ENCODE measurements around the gene ARFGAP2. TPM values are rescaled to one million over a fixed set of nuclear protein-coding genes. Genes with fewer than 3 reads are reported as not detected.
A peak's percentile ranks its signal among the peaks of the same experiment; 100 is the strongest.

Gene ARFGAP2
- total and polyA plus RNA-seq, 9 of the 15 experiments (the other 6 are each of a cell fraction or from before 2014, with no cell fraction given) = 29.1 to 140 (median 90.1) TPM

GRCh38 chr11:47175746-47176327, 842 bp downstream of the ARFGAP2 start (continued):
- no peak for TF ChIP-seq TFAP4 (CRISPR knock-in tag; IDR thresholded peaks at IDR 0.05; ENCODE audit: borderline replicate concordance)
- 0 out of 2 replicates have a peak, but pooled peaks have one; percentile 27 for TF ChIP-seq TCF7 (IDR thresholded peaks at IDR 0.05; ENCODE audit: borderline replicate concordance)

- ChIA-PET POLR2A (interaction anchor here (0.6 to 3.3 kb wide), 6 partner anchors 10 to 205 kb away, joined by 3 to 29 read pairs (median 4); no protein-coding TSS in a partner anchor), CTCF (ENCODE audit: low intra/inter-chr PET ratio) (no interaction called here)
- Histone ChIP-seq H3K9me3 (replicated peaks; ENCODE audit: control insufficient read depth, insufficient read depth, low read depth, low read length) (no peaks in the 10 kb centered on the region), H2AFZ (ENCODE audit: low read depth, low read length) (no peak overlapping the region), H3K27me3 (ENCODE audit: control insufficient read depth in 2 of 2, insufficient read depth in 2 of 2, low read length in 2 of 2) (no peaks in the 10 kb centered on the region), H3K79me2 (ENCODE audit: control insufficient read depth, insufficient read depth, low read length) (peaks cover 57% of the 10 kb centered on the region), H4K20me1 (replicated peaks; ENCODE audit: control insufficient read depth, insufficient read depth, low read length) (peaks cover 6% of the 10 kb centered on the region), H3K4me3 (no peak overlapping the region), H3K9me1 (ENCODE audit: control insufficient read depth, insufficient read depth, low read length) (peaks cover 3% of the 10 kb centered on the region), H3K4me1 (replicated peaks in 1 of 2; ENCODE audit: control insufficient read depth in 2 of 2, insufficient read depth in 2 of 2, low read length in 2 of 2) (peaks cover 12 to 17% of the 10 kb centered on the region in 2 experiments), H3K27ac (ENCODE audit: extremely low read depth, low read depth, low read length) (no peak overlapping the region), H3K4me2 (ENCODE audit: insufficient read depth, low read length) (no peak overlapping the region), H3K9ac (ENCODE audit: insufficient read depth in 1 of 2, low read depth in 2 of 2, low read length in 2 of 2) (peak overlapping the region in 1 of 2 experiments; percentile 21; a peak in 1 of 4 replicates), H3K36me3 (ENCODE audit: control insufficient read depth, insufficient read depth, low read length) (peaks cover 77% of the 10 kb centered on the region)
- intact Hi-C loops (cut with micrococcal nuclease) (no loop called here), in situ Hi-C loops (cut with MboI) (loop anchor here (10.0 kb wide), 1 partner anchor 172 kb away; no protein-coding TSS in a partner anchor)
- no peak for ATAC-seq
- no TSS peak for BruUV-seq (replicated peaks)
- DNase-seq (ENCODE audit: extremely low read depth in 1 of 4, low spot score in 3 of 4) = no peak
- TF ChIP-seq RBFOX2 (IDR thresholded peaks at IDR 0.05; ENCODE audit: low read depth, low read length) (peak; percentile 21; the same call in 1 of the 2 replicates), MCM5 (IDR thresholded peaks at IDR 0.05; ENCODE audit: low read depth) (no peak), ZNF398 (CRISPR knock-in tag; IDR thresholded peaks at IDR 0.05) (no peak)
- FAIRE-seq = no peak
- WGBS (ENCODE audit: insufficient coverage, low coverage, missing lambda C conversion rate) = 88% methylated on average over 6 of the region's 6 CpGs
Observed at GRCh38 chr11:47172740-47173336, 3.8 kb downstream of the ARFGAP2 start.
